SU-DHL-6 (cell line): Measurements from ENCODE around the gene KCNH1.
"Not testable (repeated sequence)": the region's sequence is repeated elsewhere in the genome, so short reads cannot be mapped to it uniquely, and the experiment has no call there.

Experiments used
- H2AFZ ChIP-seq: fragments of 200-600 bp; sonication (generic); 2 replicates; pipeline ENCODE4 v1.6.1; 2014; ENCODE audit warnings: low read depth, mild to moderate bottlenecking, moderate library complexity, mixed read lengths, antibody characterized with exemption, low read length; ENCODE audit not compliant: severe bottlenecking
- H3F3A ChIP-seq: fragments of 200-600 bp; shearing (Covaris generic); 2 replicates; pipeline ENCODE4 v1.6.0; 2016; ENCODE audit warnings: antibody characterized with exemption, mild to moderate bottlenecking; ENCODE audit not compliant: insufficient read depth
- H3K27ac ChIP-seq: fragments of 200-600 bp; sonication (generic); 2 replicates; pipeline ENCODE4 v1.5.1; 2016; ENCODE audit warnings: low read depth, mild to moderate bottlenecking, low read length, moderate library complexity, mixed read lengths
- H3K27me3 ChIP-seq: fragments of 200-600 bp; sonication (generic), shearing (Covaris generic); 2 replicates; pipeline ENCODE4 v1.6.0; 2014; ENCODE audit warnings: mild to moderate bottlenecking, low read length
- H3K36me3 ChIP-seq: fragments of 200-600 bp; sonication (generic); 2 replicates; pipeline ENCODE4 v1.6.1; 2014; ENCODE audit warnings: mild to moderate bottlenecking, low read length, mixed read lengths
- H3K4me2 ChIP-seq: fragments of 300-600, 200-600 bp; shearing (Covaris generic), sonication (generic); 2 replicates; pipeline ENCODE4 v1.6.0; 2014; ENCODE audit warnings: low read length, low read depth, mild to moderate bottlenecking; ENCODE audit not compliant: poor library complexity, severe bottlenecking
- H3K4me3 ChIP-seq: fragments of 200-600 bp; sonication (generic); 2 replicates; pipeline ENCODE4 v1.5.1; 2014; ENCODE audit warnings: antibody characterized with exemption, low read length, mild to moderate bottlenecking, mixed read lengths; ENCODE audit not compliant: insufficient read depth, poor library complexity, severe bottlenecking
- H3K79me2 ChIP-seq: fragments of 200-600 bp; sonication (generic); 2 replicates; pipeline ENCODE4 v1.6.1; 2014; ENCODE audit warnings: mild to moderate bottlenecking, low read length, moderate library complexity; ENCODE audit not compliant: insufficient read depth
- H3K9ac ChIP-seq: fragments of 200-600 bp; sonication (generic); 2 replicates; pipeline ENCODE4 v1.7.0; 2014; ENCODE audit warnings: mild to moderate bottlenecking, low read length
- H3K9me2 ChIP-seq: fragments of 200-600 bp; sonication (generic); replicated peaks from 2 replicates; pipeline ENCODE4 v1.6.1; 2014; ENCODE audit warnings: low read length; ENCODE audit not compliant: insufficient read depth
- H3K9me3 ChIP-seq: fragments of 200-600 bp; sonication (generic); 2 replicates; pipeline ENCODE4 v1.6.1; 2014; ENCODE audit warnings: low read length, mixed read lengths; ENCODE audit not compliant: insufficient read depth
- H4K20me1 ChIP-seq: fragments of 200-600 bp; sonication (generic); 2 replicates; pipeline ENCODE4 v1.6.1; 2014; ENCODE audit warnings: low read depth, mild to moderate bottlenecking, antibody characterized with exemption, low read length, moderate library complexity, mixed read lengths
- CTCF ChIP-seq: fragments of 200-600 bp; sonication (generic); IDR thresholded peaks from one replicate; pipeline ENCODE4 v1.5.1; 2017; ENCODE audit warnings: antibody characterized with exemption, mild to moderate bottlenecking, low read length, moderate library complexity; ENCODE audit not compliant: insufficient read depth, poor library complexity, severe bottlenecking
- EZH2phosphoT487 ChIP-seq: fragments of 200-600 bp; sonication (generic), shearing (Covaris generic); conservative IDR thresholded peaks from 2 replicates; pipeline ENCODE4 v1.6.1; 2018; ENCODE audit warnings: mild to moderate bottlenecking, antibody characterized with exemption, low read length, moderate library complexity, mixed read lengths

Gene KCNH1

DNA sequence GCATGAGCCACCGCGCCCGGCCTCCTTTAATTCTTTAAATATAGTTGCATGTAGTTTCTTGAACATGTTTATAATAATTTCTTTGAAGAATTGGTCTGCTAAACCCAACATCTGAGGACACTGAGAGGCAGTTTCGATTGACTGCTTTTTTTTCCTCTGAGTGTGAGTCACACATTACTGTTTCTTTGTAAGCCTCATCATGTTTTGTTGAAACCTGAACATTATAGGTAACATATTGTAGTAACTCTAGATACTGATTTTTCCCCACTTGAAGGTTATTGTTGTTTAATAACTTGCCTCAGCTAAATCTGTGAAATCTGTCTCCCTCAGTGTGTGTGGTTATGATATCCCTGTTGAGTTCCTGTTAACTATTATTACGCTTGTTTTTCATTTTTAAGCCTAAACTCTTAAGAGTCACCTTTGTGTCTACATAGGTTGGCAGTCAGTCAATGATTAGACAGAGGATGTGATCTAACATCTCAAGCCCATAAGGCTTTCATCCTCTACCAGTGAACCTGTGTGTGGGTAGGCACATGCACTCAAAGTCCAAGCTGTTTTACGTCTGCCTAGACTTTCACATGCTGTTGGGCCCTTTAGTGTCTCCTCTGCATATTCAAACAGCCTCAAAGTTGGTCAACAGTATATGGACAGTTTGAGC, 155.5 kb downstream of the KCNH1 start:
- Histone ChIP-seq H3F3A (no peaks in the 10 kb centered on the region), H3K27ac (no peak overlapping the region), H3K4me2 (no peak overlapping the region), H3K79me2 (no peaks in the 10 kb centered on the region), H3K9me2 (no peaks in the 10 kb centered on the region), H3K4me3 (no peak overlapping the region), H4K20me1 (no peaks in the 10 kb centered on the region), H2AFZ (no peak overlapping the region), H3K9ac (no peak overlapping the region), H3K36me3 (no peaks in the 10 kb centered on the region), H3K9me3 (no peaks in the 10 kb centered on the region), H3K27me3 (no peaks in the 10 kb centered on the region)
- TF ChIP-seq EZH2phosphoT487 (no peak), CTCF (no peak)

DNA sequence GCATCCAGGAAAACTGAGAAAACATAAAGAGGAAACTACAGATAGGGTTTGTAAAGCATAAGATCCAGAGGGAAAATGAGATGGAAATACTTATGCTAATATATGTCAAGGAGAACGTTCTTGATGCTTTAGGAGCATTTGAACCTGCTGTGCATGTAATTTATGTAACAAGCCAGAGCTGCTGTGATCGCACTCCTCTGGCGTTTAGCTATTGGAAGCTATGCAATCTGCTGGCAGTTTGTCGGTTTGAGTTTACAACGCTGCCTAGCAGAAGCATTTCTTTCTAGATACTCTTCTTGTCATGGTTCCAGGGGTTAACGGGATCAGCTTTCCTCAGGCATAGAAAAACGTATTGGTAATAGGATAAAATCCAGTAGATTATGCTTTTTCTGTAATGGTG, 182.7 kb downstream of the KCNH1 start:
- Histone ChIP-seq H3K9ac (no peak overlapping the region), H3K9me2 (no peaks in the 10 kb centered on the region), H3K4me2 (no peak overlapping the region)

GRCh38 chr1:210949940-210950546, 183.9 kb downstream of the KCNH1 start:
- not testable (repeated sequence) for H3K9ac ChIP-seq, H3K27ac ChIP-seq, H3K79me2 ChIP-seq, H3K9me2 ChIP-seq, H3K9me3 ChIP-seq, H3K27me3 ChIP-seq, H3F3A ChIP-seq, H3K4me3 ChIP-seq, H2AFZ ChIP-seq, H4K20me1 ChIP-seq, H3K4me2 ChIP-seq, H3K36me3 ChIP-seq
- TF ChIP-seq CTCF, result peak; percentile 36

More for the DNA sequence above, 182.7 kb downstream of the KCNH1 start:
- no peaks in the 10 kb centered on the region for H3K9me3 ChIP-seq
- H4K20me1 ChIP-seq, result no peaks in the 10 kb centered on the region
- no peak overlapping the region for H3K27ac ChIP-seq
- H3K4me3 ChIP-seq, result no peak overlapping the region
- no peaks in the 10 kb centered on the region for H3K79me2 ChIP-seq
- no peak overlapping the region for H2AFZ ChIP-seq
- no peaks in the 10 kb centered on the region for H3F3A ChIP-seq
- no peaks in the 10 kb centered on the region for H3K27me3 ChIP-seq
- TF ChIP-seq EZH2phosphoT487 (no peak), CTCF (no peak)
- no peaks in the 10 kb centered on the region for H3K36me3 ChIP-seq
